Measurements from ENCODE around the gene HTT. TPM values are rescaled to one million over a fixed set of nuclear protein-coding genes. Genes with fewer than 3 reads are reported as not detected.

Gene HTT
- total RNA-seq, 1 donor from 2014 or later, result 38.5 TPM

DNA sequence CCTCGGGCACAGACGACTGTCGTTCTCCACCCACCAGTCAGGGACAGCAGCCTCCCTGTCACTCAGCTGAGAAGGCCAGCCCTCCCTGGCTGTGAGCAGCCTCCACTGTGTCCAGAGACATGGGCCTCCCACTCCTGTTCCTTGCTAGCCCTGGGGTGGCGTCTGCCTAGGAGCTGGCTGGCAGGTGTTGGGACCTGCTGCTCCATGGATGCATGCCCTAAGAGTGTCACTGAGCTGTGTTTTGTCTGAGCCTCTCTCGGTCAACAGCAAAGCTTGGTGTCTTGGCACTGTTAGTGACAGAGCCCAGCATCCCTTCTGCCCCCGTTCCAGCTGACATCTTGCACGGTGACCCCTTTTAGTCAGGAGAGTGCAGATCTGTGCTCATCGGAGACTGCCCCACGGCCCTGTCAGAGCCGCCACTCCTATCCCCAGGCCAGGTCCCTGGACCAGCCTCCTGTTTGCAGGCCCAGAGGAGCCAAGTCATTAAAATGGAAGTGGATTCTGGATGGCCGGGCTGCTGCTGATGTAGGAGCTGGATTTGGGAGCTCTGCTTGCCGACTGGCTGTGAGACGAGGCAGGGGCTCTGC lies 166.5 kb downstream of the HTT start:
- Mint-ChIP-seq H3K27me3 (ENCODE audit: low read depth) (no peaks in the 10 kb centered on the region), H3K4me1 (ENCODE audit: low read depth) (no peaks in the 10 kb centered on the region), H3K9me3 (ENCODE audit: low read depth) (no peaks in the 10 kb centered on the region), H3K36me3 (ENCODE audit: low read depth) (peaks cover 16% of the 10 kb centered on the region), H3K27ac (ENCODE audit: unreplicated experiment) (no peak overlapping the region), H3K4me3 (ENCODE audit: unreplicated experiment) (no peak overlapping the region)
- TF ChIP-seq, protein P1, sequence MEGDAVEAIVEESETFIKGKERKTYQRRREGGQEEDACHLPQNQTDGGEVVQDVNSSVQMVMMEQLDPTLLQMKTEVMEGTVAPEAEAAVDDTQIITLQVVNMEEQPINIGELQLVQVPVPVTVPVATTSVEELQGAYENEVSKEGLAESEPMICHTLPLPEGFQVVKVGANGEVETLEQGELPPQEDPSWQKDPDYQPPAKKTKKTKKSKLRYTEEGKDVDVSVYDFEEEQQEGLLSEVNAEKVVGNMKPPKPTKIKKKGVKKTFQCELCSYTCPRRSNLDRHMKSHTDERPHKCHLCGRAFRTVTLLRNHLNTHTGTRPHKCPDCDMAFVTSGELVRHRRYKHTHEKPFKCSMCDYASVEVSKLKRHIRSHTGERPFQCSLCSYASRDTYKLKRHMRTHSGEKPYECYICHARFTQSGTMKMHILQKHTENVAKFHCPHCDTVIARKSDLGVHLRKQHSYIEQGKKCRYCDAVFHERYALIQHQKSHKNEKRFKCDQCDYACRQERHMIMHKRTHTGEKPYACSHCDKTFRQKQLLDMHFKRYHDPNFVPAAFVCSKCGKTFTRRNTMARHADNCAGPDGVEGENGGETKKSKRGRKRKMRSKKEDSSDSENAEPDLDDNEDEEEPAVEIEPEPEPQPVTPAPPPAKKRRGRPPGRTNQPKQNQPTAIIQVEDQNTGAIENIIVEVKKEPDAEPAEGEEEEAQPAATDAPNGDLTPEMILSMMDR (IDR thresholded peaks at IDR 0.05), result no peak
- DNase-seq (ENCODE audit: low spot score), result no peak

DNA sequence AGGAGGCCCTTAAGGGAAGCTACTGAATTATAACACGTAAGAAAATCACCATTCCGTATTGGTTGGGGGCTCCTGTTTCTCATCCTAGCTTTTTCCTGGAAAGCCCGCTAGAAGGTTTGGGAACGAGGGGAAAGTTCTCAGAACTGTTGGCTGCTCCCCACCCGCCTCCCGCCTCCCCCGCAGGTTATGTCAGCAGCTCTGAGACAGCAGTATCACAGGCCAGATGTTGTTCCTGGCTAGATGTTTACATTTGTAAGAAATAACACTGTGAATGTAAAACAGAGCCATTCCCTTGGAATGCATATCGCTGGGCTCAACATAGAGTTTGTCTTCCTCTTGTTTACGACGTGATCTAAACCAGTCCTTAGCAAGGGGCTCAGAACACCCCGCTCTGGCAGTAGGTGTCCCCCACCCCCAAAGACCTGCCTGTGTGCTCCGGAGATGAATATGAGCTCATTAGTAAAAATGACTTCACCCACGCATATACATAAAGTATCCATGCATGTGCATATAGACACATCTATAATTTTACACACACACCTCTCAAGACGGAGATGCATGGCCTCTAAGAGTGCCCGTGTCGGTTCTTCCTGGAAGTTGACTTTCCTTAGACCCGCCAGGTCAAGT lies 167.5 kb downstream of the HTT start:
- H3K9me3 Mint-ChIP-seq (ENCODE audit: low read depth), result no peaks in the 10 kb centered on the region
- H3K27ac Mint-ChIP-seq (ENCODE audit: unreplicated experiment), result no peak overlapping the region
- no peak overlapping the region for H3K4me3 Mint-ChIP-seq (ENCODE audit: unreplicated experiment)
- no peak for DNase-seq (ENCODE audit: low spot score)
- no peaks in the 10 kb centered on the region for H3K27me3 Mint-ChIP-seq (ENCODE audit: low read depth)
- TF ChIP-seq, protein P1 (IDR thresholded peaks at IDR 0.05), result no peak
- peaks cover 16% of the 10 kb centered on the region for H3K36me3 Mint-ChIP-seq (ENCODE audit: low read depth)
- H3K4me1 Mint-ChIP-seq (ENCODE audit: low read depth), result no peaks in the 10 kb centered on the region

DNA sequence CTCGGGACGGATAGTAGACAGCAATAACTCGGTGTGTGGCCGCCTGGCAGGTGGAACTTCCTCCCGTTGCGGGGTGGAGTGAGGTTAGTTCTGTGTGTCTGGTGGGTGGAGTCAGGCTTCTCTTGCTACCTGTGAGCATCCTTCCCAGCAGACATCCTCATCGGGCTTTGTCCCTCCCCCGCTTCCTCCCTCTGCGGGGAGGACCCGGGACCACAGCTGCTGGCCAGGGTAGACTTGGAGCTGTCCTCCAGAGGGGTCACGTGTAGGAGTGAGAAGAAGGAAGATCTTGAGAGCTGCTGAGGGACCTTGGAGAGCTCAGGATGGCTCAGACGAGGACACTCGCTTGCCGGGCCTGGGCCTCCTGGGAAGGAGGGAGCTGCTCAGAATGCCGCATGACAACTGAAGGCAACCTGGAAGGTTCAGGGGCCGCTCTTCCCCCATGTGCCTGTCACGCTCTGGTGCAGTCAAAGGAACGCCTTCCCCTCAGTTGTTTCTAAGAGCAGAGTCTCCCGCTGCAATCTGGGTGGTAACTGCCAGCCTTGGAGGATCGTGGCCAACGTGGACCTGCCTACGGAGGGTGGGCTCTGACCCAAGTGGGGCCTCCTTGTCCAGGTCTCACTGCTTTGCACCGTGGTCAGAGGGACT lies 168.8 kb downstream of the HTT start:
- Mint-ChIP-seq H3K27me3 (ENCODE audit: low read depth) (no peaks in the 10 kb centered on the region), H3K4me3 (ENCODE audit: unreplicated experiment) (no peak overlapping the region), H3K27ac (ENCODE audit: unreplicated experiment) (no peak overlapping the region), H3K4me1 (ENCODE audit: low read depth) (no peaks in the 10 kb centered on the region), H3K9me3 (ENCODE audit: low read depth) (no peaks in the 10 kb centered on the region), H3K36me3 (ENCODE audit: low read depth) (peaks cover 13% of the 10 kb centered on the region)
- TF ChIP-seq, protein P1 (IDR thresholded peaks at IDR 0.05), result no peak
- no peak for DNase-seq (ENCODE audit: low spot score)

DNA sequence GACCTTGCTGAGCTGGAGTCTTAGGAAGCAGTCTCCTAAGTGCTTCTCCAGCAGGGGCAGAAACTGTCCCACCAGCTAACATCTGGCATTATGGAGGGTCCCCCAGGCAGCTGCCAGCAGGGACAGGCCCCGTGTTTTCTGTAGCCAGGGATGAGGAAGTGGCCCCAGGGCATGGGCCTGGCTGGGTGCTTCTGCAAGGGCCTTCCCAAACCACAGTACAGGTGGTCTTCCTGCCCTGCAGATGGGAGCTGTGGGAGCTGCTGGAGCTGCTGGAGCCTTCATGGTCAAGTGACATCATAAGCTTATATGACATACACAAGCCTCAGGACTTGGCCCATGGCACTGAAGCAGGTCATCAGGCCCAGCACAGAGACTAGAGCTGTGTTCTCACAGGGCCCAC lies 169.5 kb downstream of the HTT start:
- Mint-ChIP-seq H3K27me3 (ENCODE audit: low read depth) (no peaks in the 10 kb centered on the region), H3K9me3 (ENCODE audit: low read depth) (no peaks in the 10 kb centered on the region), H3K4me3 (ENCODE audit: unreplicated experiment) (no peak overlapping the region), H3K4me1 (ENCODE audit: low read depth) (no peaks in the 10 kb centered on the region), H3K27ac (ENCODE audit: unreplicated experiment) (no peak overlapping the region), H3K36me3 (ENCODE audit: low read depth) (peaks cover 12% of the 10 kb centered on the region)
- TF ChIP-seq, protein P1 (IDR thresholded peaks at IDR 0.05), result no peak
- no peak for DNase-seq (ENCODE audit: low spot score)

DNA sequence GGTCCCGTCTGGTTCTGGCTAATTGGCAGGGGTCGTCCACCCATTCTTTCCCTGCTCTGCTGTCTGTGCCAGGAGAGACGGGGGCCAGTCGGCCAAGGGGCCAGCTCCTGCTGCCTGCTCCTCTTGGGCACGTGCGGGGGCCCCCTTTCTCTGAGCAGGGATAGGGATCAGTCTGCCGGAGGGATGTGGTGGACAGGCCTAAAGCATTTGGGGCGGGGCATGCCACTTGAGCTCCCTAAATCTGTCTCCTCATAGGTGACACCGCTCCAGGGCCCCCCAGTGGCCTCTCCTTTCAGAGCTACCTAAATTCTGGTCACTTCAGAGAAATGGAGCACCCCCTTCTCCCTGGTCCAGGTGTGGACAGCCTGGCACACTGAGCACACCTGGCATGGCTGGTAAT lies 170.3 kb downstream of the HTT start:
- H3K4me1 Mint-ChIP-seq (ENCODE audit: low read depth), result no peaks in the 10 kb centered on the region
- no peak overlapping the region for H3K4me3 Mint-ChIP-seq (ENCODE audit: unreplicated experiment)
- H3K27ac Mint-ChIP-seq (ENCODE audit: unreplicated experiment), result no peak overlapping the region
- H3K36me3 Mint-ChIP-seq (ENCODE audit: low read depth), result peaks cover 12% of the 10 kb centered on the region
- no peaks in the 10 kb centered on the region for H3K9me3 Mint-ChIP-seq (ENCODE audit: low read depth)
- TF ChIP-seq, protein P1 (IDR thresholded peaks at IDR 0.05), result no peak
- no peaks in the 10 kb centered on the region for H3K27me3 Mint-ChIP-seq (ENCODE audit: low read depth)
- no peak for DNase-seq (ENCODE audit: low spot score)

Data from chondrocyte (in vitro differentiated cells).